ENCODE results near the gene SH3RF3.

The SH3RF3 gene

DNA sequence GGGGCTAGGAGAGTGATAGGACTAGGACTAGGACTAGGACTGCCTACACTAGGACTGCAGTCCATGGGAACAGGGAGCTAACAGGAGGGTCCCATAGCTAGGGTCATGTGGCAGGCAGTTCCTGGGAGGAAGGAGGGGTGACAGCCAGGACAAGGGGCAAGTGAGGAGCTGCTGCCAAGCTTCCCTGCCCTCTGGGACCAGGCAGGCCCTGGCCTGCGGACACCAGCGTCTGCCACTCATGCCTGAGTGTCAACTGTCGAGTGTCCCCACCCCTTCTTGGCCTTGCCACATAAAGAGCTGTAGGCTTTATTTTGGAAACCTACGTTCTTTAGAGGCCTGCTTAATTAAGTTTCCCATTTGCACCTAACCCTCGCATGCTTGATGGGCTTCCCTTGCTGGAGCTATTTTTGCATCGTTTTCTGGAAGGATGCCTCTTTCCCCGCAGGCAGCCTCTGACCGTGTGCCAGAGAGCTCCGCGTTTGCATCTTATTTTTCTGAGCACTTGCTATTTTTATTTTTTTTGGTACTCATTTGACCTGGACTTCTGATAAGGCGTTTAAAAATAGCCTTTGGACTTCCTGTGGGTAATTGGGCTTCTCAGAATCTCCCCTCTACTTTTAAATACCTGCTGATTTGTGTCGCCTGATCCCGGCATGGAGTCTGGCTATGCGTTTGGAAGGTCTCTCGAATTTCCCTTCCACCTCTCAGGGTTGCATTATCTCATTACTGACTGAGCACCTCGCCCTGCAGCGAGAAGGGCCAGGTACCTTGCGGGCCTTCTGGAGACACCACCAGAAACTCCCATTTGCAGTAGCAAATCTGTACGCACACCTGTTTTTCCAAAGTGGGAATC, 66.4 kb downstream of the SH3RF3 start:
- H3K4me3 ChIP-seq (ENCODE audit: low read depth, low read length), result no peak overlapping the region
- TF ChIP-seq, protein P1, sequence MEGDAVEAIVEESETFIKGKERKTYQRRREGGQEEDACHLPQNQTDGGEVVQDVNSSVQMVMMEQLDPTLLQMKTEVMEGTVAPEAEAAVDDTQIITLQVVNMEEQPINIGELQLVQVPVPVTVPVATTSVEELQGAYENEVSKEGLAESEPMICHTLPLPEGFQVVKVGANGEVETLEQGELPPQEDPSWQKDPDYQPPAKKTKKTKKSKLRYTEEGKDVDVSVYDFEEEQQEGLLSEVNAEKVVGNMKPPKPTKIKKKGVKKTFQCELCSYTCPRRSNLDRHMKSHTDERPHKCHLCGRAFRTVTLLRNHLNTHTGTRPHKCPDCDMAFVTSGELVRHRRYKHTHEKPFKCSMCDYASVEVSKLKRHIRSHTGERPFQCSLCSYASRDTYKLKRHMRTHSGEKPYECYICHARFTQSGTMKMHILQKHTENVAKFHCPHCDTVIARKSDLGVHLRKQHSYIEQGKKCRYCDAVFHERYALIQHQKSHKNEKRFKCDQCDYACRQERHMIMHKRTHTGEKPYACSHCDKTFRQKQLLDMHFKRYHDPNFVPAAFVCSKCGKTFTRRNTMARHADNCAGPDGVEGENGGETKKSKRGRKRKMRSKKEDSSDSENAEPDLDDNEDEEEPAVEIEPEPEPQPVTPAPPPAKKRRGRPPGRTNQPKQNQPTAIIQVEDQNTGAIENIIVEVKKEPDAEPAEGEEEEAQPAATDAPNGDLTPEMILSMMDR (IDR thresholded peaks at IDR 0.05; ENCODE audit: borderline replicate concordance, insufficient read depth, low read depth, low read length), result no peak

DNA sequence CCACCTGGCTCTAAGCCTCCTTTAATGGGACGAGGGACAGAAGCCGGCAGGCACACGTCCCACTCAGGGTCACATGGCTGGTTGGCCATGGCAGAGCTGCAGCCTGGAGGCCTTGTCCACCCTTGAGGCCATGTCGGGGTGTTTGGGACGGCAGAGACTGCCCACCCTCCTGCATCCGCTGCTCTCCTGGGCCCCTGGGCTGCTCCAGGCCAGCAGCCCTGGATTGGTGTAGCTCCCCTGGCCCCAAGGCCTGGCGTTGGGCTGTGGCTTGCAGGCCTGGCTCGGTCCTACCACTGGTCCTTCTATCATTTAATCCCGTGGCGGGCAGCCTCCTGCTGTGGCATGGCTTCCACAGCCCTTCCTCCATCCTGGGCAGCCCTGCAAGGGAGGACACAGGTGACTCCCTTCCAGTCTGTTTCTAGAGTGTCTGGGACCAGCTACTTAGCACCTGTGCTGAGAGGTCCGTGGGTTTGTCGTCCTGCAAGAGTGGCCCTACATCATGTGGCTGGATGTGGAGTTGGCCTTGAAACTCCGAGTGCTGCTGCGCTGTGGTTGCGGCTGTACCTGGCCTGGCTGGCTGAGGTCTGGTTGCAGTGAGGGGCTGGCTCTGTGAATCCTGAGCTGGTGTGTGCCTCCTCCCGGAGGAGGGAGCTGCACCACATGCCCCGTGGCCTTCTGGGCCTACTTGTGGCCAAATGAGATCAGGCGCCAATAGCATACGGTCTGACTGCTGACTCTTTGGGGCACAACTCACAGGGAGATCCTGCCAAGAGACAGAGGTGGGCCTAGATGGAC, 67.3 kb downstream of the SH3RF3 start:
- TF ChIP-seq, protein P1 (IDR thresholded peaks at IDR 0.05; ENCODE audit: borderline replicate concordance, insufficient read depth, low read depth, low read length), result no peak
- no peak overlapping the region for H3K4me3 ChIP-seq (ENCODE audit: low read depth, low read length)

DNA sequence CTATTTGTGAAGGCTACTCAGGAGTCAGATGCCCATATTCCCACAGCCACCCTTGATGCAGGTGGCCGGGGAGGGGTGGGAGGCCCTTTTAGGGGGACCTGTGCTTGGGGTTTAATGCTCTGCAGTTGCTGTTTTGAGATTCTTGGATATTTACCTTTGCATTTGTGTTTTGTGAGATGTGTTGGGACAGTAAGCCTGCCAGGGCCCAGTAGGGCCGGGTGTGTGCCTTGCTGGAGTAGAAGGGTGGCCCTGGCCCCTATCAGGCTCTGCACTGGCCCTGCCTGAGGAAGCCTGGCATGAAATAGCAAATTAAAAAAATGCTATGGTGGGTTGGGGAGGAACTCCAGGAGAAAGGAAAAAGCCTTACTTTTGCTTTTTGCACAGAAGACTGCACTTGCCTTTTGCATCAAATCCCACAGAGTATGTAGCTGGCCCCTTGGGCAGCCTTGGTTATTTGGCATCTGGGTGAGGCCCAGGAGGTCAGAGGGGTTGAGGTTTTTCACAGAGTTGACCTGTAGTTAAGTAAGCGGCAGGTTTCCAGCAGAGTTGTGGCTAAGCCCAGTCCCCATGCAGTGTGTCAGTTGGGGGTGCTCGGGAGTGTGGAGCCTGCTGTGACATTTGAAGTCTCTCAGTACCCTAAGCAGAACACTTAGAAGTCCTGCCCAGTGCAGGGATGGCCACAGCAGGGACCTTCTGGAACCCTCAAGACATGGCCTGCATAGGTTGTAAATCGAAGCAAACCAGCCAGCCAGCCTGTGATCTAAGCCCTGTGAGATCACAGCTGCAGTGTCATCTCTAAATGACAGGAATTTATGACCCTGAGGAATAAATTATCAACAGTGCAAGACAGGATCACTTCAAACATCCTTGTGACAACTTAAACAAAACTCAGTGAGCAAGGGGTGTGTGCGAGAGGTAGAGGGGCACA, 68.8 kb downstream of the SH3RF3 start:
- TF ChIP-seq, protein P1 (IDR thresholded peaks at IDR 0.05; ENCODE audit: borderline replicate concordance, insufficient read depth, low read depth, low read length), result no peak

DNA sequence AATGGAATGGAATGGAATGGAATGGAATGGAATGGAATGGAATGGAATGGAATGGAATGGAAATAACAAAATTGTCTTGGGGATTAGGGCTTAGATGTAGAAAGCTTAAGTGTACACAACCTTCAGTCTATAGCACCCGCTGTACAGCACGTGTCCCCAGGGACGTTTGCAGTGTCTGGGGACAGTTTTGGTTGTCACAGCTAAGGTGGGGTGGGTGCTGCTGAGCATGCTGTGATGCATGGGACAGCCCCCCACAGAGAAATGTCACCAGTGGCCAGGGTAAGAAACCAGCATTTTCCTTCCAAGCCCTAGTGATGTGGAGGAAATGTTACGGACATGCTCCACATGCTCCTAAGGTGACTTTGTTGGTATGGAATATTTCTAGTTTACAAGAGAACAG, 70.8 kb downstream of the SH3RF3 start:
- TF ChIP-seq, protein P1 (IDR thresholded peaks at IDR 0.05; ENCODE audit: borderline replicate concordance, insufficient read depth, low read depth, low read length), result no peak
- no peak overlapping the region for H3K4me3 ChIP-seq (ENCODE audit: low read depth, low read length)

More for the DNA sequence above, 68.8 kb downstream of the SH3RF3 start:
- no peak overlapping the region for H3K4me3 ChIP-seq (ENCODE audit: low read depth, low read length)

DNA sequence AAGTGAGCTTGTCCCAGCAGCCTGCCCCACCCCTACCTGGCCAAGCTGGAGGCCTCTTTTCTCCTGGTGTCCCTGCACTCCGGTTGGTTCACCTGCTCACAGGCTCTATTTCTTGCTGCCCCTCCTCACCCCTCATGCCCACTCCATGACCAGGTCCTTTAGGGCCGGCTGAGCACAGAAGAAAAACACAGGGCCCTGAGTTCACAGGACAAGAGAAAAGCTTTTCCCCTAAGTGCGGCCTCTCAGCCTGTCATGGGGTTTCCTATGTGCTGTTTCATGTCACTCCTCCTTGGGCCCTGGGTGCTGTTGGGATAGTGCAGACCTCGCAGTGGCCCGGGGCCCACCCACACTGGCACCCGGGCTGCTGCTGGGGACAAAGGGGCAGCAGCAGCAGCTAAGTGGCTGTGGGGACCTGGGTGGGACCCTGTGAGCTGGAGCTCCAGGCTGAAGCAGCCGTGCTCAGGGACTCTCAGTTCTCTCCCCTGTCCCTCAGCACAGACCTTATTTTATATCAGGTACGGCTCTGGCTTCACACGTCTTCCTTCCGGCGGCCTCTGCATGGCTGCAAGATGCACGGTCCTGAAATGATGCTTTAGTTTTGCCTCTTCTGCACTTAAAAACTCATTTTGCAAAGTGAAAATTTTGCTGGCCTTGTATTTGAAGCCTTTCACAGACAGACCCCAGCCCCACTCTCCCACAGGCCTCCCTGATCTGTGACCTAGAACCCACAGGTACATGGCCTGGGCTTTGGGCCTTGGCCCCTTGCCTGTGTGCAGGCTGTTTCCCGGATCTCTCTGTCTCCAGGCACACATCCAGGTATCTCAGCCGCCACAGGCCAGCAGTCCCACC, 71.8 kb downstream of the SH3RF3 start:
- no peak overlapping the region for H3K4me3 ChIP-seq (ENCODE audit: low read depth, low read length)
- TF ChIP-seq, protein P1 (IDR thresholded peaks at IDR 0.05; ENCODE audit: borderline replicate concordance, insufficient read depth, low read depth, low read length), result no peak
